Mesothelial cell of epicardium (in vitro differentiated cells): ENCODE results near the gene DIAPH2. TPM values are rescaled to one million over a fixed set of nuclear protein-coding genes. Genes with fewer than 3 reads are reported as not detected.

Experiments used
- DNase-seq, 2 experiments: peaks; one replicate each; pipeline ENCODE4 v3.0.0; 2021; ENCODE audit warnings: low spot score in 2 of 2; ENCODE audit not compliant: unreplicated experiment in 2 of 2
- H3K27ac Mint-ChIP-seq: 2 replicates; pipeline ENCODE4 v1.8.0; 2021; ENCODE audit warnings: mixed read lengths
- H3K27me3 Mint-ChIP-seq: 2 replicates; pipeline ENCODE4 v1.8.0; 2021; ENCODE audit warnings: low read depth, mixed read lengths
- H3K36me3 Mint-ChIP-seq: 2 replicates; pipeline ENCODE4 v1.8.0; 2021; ENCODE audit warnings: mixed read lengths
- H3K4me1 Mint-ChIP-seq: 2 replicates; pipeline ENCODE4 v1.8.0; 2021; ENCODE audit warnings: mixed read lengths
- H3K4me3 Mint-ChIP-seq: 2 replicates; pipeline ENCODE4 v1.8.0; 2021; ENCODE audit warnings: mild to moderate bottlenecking, moderate library complexity, mixed read lengths
- H3K9me3 Mint-ChIP-seq: 2 replicates; pipeline ENCODE4 v1.8.0; 2021; ENCODE audit warnings: mixed read lengths
- CTCF ChIP-seq: fragments of 200-600 bp; sonication (generic); IDR thresholded peaks from one replicate; pipeline ENCODE4 v1.5.0; 2021; ENCODE audit warnings: antibody characterized with exemption; ENCODE audit not compliant: unreplicated experiment
- total RNA-seq: library from RNA; stranded (reverse); gene quantifications from 3 replicates; pipeline ENCODE4 v1.2.1, GENCODE V29; 2021

The DIAPH2 gene
- total RNA-seq, 1 donor from 2014 or later, result 19.2 TPM

DNA sequence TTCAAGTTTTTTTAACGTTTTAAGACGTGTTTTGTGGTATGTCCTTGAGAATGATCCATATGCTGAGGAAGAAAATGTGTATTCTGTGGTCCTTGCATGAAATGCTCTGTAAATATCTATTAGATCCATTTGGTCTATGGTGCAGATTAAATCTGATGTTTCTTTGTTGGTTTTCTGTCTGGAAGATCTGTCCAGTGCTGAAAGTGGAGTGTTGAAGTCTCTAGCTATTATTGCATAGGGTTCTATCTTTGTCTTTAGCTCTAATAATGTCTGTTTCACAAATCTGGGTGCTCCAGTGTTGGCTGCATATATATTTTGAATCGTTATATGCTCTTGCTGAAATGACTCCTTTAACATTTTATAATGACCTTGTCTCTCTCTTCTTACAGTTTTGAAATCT is 321.5 kb downstream of the DIAPH2 start:
- Mint-ChIP-seq H3K36me3 (peaks cover 2% of the 10 kb centered on the region), H3K9me3 (peaks cover 19% of the 10 kb centered on the region), H3K4me3 (no peak overlapping the region), H3K4me1 (no peaks in the 10 kb centered on the region), H3K27me3 (no peaks in the 10 kb centered on the region), H3K27ac (no peak overlapping the region)
- TF ChIP-seq CTCF, result no peak
- no peak for DNase-seq

GRCh38 chrX:97009391-97009790 is 324.7 kb downstream of the DIAPH2 start:
- Mint-ChIP-seq H3K27me3 (no peaks in the 10 kb centered on the region), H3K9me3 (peaks cover 11% of the 10 kb centered on the region), H3K4me3 (no peak overlapping the region), H3K36me3 (peaks cover 2% of the 10 kb centered on the region), H3K27ac (no peak overlapping the region), H3K4me1 (no peaks in the 10 kb centered on the region)
- DNase-seq, result no peak
- TF ChIP-seq CTCF, result no peak

- Mint-ChIP-seq H3K27me3 (no peaks in the 10 kb centered on the region), H3K36me3 (peaks cover 2% of the 10 kb centered on the region), H3K9me3 (peaks cover 3% of the 10 kb centered on the region), H3K27ac (no peak overlapping the region), H3K4me3 (no peak overlapping the region), H3K4me1 (no peaks in the 10 kb centered on the region)
- DNase-seq, result no peak
- TF ChIP-seq CTCF, result no peak
These were observed 326.9 kb downstream of the DIAPH2 start for GRCh38 chrX:97011540-97011939.

DNA sequence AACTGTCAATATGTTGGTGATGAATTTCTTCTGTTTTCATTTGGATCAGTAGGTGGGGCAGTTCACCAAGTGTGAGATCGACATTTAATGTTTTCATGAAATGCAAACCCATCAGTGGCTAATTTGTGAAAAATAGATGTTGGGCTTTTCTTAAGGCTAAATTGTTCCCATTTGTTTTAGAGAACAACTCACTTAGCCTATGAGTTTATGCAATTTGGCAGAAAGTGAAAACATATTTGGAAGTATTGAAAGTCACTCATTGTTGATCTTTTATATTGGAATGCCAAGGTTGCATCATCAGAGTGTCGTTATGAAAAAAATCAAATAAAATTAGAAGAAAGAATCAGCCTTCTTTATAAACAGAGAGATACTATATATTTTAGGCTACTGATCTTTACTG is 331.5 kb downstream of the DIAPH2 start:
- no peaks in the 10 kb centered on the region for H3K27me3 Mint-ChIP-seq
- H3K27ac Mint-ChIP-seq, result no peak overlapping the region
- DNase-seq, result no peak
- H3K4me3 Mint-ChIP-seq, result no peak overlapping the region
- no peak for TF ChIP-seq CTCF
- H3K9me3 Mint-ChIP-seq, result no peaks in the 10 kb centered on the region
- H3K4me1 Mint-ChIP-seq, result no peaks in the 10 kb centered on the region
- no peaks in the 10 kb centered on the region for H3K36me3 Mint-ChIP-seq

- Mint-ChIP-seq H3K36me3 (peaks cover 2% of the 10 kb centered on the region), H3K4me1 (peaks cover 3% of the 10 kb centered on the region), H3K4me3 (no peak overlapping the region), H3K9me3 (peaks cover 7% of the 10 kb centered on the region), H3K27me3 (no peaks in the 10 kb centered on the region), H3K27ac (no peak overlapping the region)
- TF ChIP-seq CTCF, result no peak
- no peak for DNase-seq
These were observed 337.0 kb downstream of the DIAPH2 start for GRCh38 chrX:97021680-97022079.

- Mint-ChIP-seq H3K9me3 (peaks cover 18% of the 10 kb centered on the region), H3K27me3 (no peaks in the 10 kb centered on the region), H3K27ac (peak overlapping the region; percentile 47), H3K4me1 (peaks cover 8% of the 10 kb centered on the region), H3K36me3 (peaks cover 6% of the 10 kb centered on the region), H3K4me3 (no peak overlapping the region)
- no peak for TF ChIP-seq CTCF
- no peak for DNase-seq
These were observed 341.8 kb downstream of the DIAPH2 start for GRCh38 chrX:97026406-97026805.
